Stomach (tissue), 9 donors: ENCODE results near the gene EIF2S2. TPM values are rescaled to one million over a fixed set of nuclear protein-coding genes. Genes with fewer than 3 reads are reported as not detected.

Source experiments
- DNase-seq, 2 donors: peaks; one replicate each; pipeline versions ENCODE4 v3.0.0 to v3.0.0-alpha.2; 2013 to 2019
- H3K27ac ChIP-seq, 5 donors: fragments of 200-600 bp in 4 of 5; sonication (generic) in 4 of 5; one replicate each; pipeline ENCODE4 v1.5.1; 2013 to 2019; ENCODE audit warnings: mild to moderate bottlenecking in 1 of 5, moderate library complexity in 1 of 5
- H3K27me3 ChIP-seq, 3 donors: fragments of 200-600 bp; sonication (generic); one replicate each; pipeline ENCODE4 v1.5.1; 2017 to 2019; ENCODE audit warnings: mixed run types in 1 of 3
- H3K36me3 ChIP-seq, 4 donors: fragments of 200-600 bp; sonication (generic); 1 replicate in 3 of 4; 2 replicates in 1 of 4; pipeline ENCODE4 v1.5.1; 2016 to 2019
- H3K4me1 ChIP-seq, 4 donors: fragments of 200-600 bp; sonication (generic); one replicate each; pipeline ENCODE4 v1.5.1; 2016 to 2019
- H3K4me3 ChIP-seq, 4 donors: fragments of 200-600 bp; sonication (generic) in 3 of 4; one replicate each; pipeline ENCODE4 v1.5.1; 2016 to 2019; ENCODE audit warnings: mild to moderate bottlenecking in 1 of 4
- H3K9me3 ChIP-seq, 4 donors: fragments of 200-600 bp; sonication (generic); one replicate each; pipeline ENCODE4 v1.5.1; 2016 to 2019
- CTCF ChIP-seq, 7 experiments: fragments of 450-650 bp in 4 of 7; fragments of 200-600 bp in 3 of 7; sonication (generic) in 3 of 7; IDR thresholded peaks; one replicate each; pipeline ENCODE4 v1.5.1; 2016 to 2019; ENCODE audit warnings: antibody characterized with exemption in 7 of 7, control low read depth in 2 of 7, mild to moderate bottlenecking in 1 of 7
- EP300 ChIP-seq: sonication (generic); formaldehyde crosslinking; IDR thresholded peaks from one replicate; pipeline ENCODE4 v1.6.1; 2017; ENCODE audit warnings: antibody characterized with exemption
- POLR2A ChIP-seq, 4 donors: fragments of 450-650 bp; IDR thresholded peaks; one replicate each; pipeline ENCODE4 v1.6.1; 2016; ENCODE audit warnings: antibody characterized with exemption in 4 of 4, control low read depth in 2 of 4, mild to moderate bottlenecking in 1 of 4, moderate library complexity in 1 of 4
- POLR2AphosphoS5 ChIP-seq, 3 donors: sonication (generic); formaldehyde crosslinking; IDR thresholded peaks; one replicate each; pipeline ENCODE4 v1.6.1; 2016; ENCODE audit warnings: antibody characterized with exemption in 3 of 3
- WGBS, 5 donors: extraction: QIAGEN DNeasy Blood & Tissue Kit in 3 of 5; methylation state at CpG; one replicate each; pipeline versions ENCODE4 v1.1.5 to v1.1.7; 2013 to 2018; 5-methylcytosine and 5-hydroxymethylcytosine counted together
- intact Hi-C: fragments of 100-400 bp; cut with DNase I; formaldehyde crosslinking; loops from one replicate; pipeline ENCODE4 v1.15.1; 2023; ENCODE audit warnings: low total_unique reads
- polyA plus RNA-seq, 3 donors: library from polyadenylated mRNA; stranded (reverse); fragments of 200-250 nt; gene quantifications; one replicate each; pipeline ENCODE4 v1.2.3, GENCODE V29; 2013
- total RNA-seq, 5 donors: library from RNA; depleted of rRNA; stranded (reverse); fragments of >200 nt; gene quantifications; one replicate each; pipeline versions ENCODE4 v1.1.0 to v1.2.3, GENCODE V29; 2014 to 2016
- donor health status: healthy with polysubstance abuse.
- donor health status: Bipolar disorder and iron deficiency.
- donor health status: healthy.

Gene EIF2S2
- total and polyA plus RNA-seq, 8 donors, result 26.6 to 92.4 (median 45.6) TPM

GRCh38 chr20:34150306-34151000 is 38.4 kb upstream of the EIF2S2 start:
- Histone ChIP-seq H3K9me3 (no peaks in the 10 kb centered on the region), H3K4me3 (no peak overlapping the region), H3K27me3 (peaks cover 0 to 13% (median 0%) of the 10 kb centered on the region in 3 donors), H3K4me1 (no peaks in the 10 kb centered on the region), H3K27ac (no peak overlapping the region), H3K36me3 (no peaks in the 10 kb centered on the region)
- 67 to 77% (median 74%) methylated on average over 9 of the region's 9 CpGs for WGBS, 5 donors
- intact Hi-C loops, result no loop called here
- TF ChIP-seq EP300 (no peak), CTCF (IDR thresholded peaks at IDR 0.05) (no peak), POLR2A (IDR thresholded peaks at IDR 0.05) (no peak), POLR2AphosphoS5 (IDR thresholded peaks at IDR 0.05) (no peak)
- no peak for DNase-seq

GRCh38 chr20:34145280-34145819 is 33.3 kb upstream of the EIF2S2 start:
- DNase-seq, result no peak
- TF ChIP-seq POLR2AphosphoS5 (IDR thresholded peaks at IDR 0.05), result no peak
- TF ChIP-seq POLR2A (IDR thresholded peaks at IDR 0.05), result no peak
- TF ChIP-seq CTCF (IDR thresholded peaks at IDR 0.05), result no peak
- TF ChIP-seq EP300, result no peak
- Histone ChIP-seq H3K4me1 (no peaks in the 10 kb centered on the region), H3K9me3 (no peaks in the 10 kb centered on the region), H3K27ac (no peak overlapping the region), H3K27me3 (peaks cover 0 to 14% (median 0%) of the 10 kb centered on the region in 3 donors), H3K36me3 (no peaks in the 10 kb centered on the region), H3K4me3 (no peak overlapping the region)
- whole genome bisulfite sequencing, 5 donors, result 91 to 96% (median 95%) methylated on average over 2 of the region's 2 CpGs
- intact Hi-C loops, result no loop called here

- 66 to 74% (median 74%) methylated on average over 7 of the region's 7 CpGs for WGBS, 5 donors
- DNase-seq, result no peak
- Histone ChIP-seq H3K36me3 (no peaks in the 10 kb centered on the region), H3K27ac (no peak overlapping the region), H3K27me3 (peaks cover 0 to 14% (median 0%) of the 10 kb centered on the region in 3 donors), H3K9me3 (no peaks in the 10 kb centered on the region), H3K4me3 (no peak overlapping the region), H3K4me1 (no peaks in the 10 kb centered on the region)
- intact Hi-C loops, result no loop called here
- TF ChIP-seq POLR2AphosphoS5 (IDR thresholded peaks at IDR 0.05), result no peak
- no peak for TF ChIP-seq POLR2A (IDR thresholded peaks at IDR 0.05)
- no peak for TF ChIP-seq EP300
- no peak for TF ChIP-seq CTCF (IDR thresholded peaks at IDR 0.05)
Observed at GRCh38 chr20:34143951-34144350, 31.9 kb upstream of the EIF2S2 start.

GRCh38 chr20:34142121-34142520 is 30.1 kb upstream of the EIF2S2 start:
- H3K36me3 ChIP-seq, result no peaks in the 10 kb centered on the region
- 68 to 92% (median 86%) methylated on average over 1 of the region's 1 CpG for WGBS, 5 donors
- TF ChIP-seq EP300 (no peak), POLR2A (IDR thresholded peaks at IDR 0.05) (no peak), POLR2AphosphoS5 (IDR thresholded peaks at IDR 0.05) (no peak), CTCF (IDR thresholded peaks at IDR 0.05) (no peak)
- peaks cover 0 to 14% (median 0%) of the 10 kb centered on the region in 3 donors for H3K27me3 ChIP-seq
- no peaks in the 10 kb centered on the region for H3K9me3 ChIP-seq
- no peaks in the 10 kb centered on the region for H3K4me1 ChIP-seq
- intact Hi-C loops, result no loop called here
- H3K4me3 ChIP-seq, result no peak overlapping the region
- H3K27ac ChIP-seq, result no peak overlapping the region
- no peak for DNase-seq
